GM19397 (cell line): ENCODE measurements around the gene SUN5.

ENCODE experiments used
- ATAC-seq: cut with Tn5 transposase; IDR thresholded peaks from one replicate; pipeline ENCODE4 v1.9.1; 2021; ENCODE audit warnings: mild to moderate bottlenecking, moderate library complexity; ENCODE audit not compliant: unreplicated experiment

Gene SUN5

DNA sequence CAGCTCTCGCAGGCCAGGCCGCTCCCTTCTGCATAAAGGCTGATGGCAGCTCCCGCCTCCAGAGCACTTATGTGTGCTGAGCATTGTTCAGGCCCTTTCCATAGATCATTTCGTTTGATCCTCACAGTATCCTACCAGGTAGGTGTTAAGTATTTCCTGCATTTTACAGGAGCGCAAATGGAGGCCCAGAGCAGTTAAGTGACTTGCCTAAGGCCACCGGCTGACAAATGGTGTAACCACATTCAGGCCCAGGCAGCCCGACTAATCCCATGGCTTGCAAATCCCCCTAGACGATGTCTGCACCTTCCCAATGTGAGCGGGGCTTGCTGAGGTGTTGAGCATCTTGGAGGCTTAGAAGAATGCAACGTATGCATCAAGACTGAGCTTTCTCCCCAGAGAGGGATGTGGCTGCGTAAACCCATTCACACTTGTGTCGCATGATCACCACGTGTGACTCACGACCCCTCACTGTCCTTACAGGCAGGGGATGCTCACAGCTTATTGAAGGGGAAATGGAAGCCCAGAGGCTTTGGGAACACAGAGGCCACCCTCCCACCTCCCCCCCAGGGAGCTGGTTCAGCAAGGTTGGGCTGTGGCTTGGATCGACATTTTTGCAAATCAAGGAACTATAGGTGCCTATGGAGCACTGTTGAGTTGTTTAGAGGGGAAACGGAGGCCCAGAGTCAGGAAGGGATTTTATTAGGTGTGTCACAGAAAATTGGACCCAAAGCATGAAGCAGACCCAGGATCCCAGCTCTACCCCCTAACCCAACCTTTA, 10.3 kb upstream of the SUN5 start:
- no peak for ATAC-seq

DNA sequence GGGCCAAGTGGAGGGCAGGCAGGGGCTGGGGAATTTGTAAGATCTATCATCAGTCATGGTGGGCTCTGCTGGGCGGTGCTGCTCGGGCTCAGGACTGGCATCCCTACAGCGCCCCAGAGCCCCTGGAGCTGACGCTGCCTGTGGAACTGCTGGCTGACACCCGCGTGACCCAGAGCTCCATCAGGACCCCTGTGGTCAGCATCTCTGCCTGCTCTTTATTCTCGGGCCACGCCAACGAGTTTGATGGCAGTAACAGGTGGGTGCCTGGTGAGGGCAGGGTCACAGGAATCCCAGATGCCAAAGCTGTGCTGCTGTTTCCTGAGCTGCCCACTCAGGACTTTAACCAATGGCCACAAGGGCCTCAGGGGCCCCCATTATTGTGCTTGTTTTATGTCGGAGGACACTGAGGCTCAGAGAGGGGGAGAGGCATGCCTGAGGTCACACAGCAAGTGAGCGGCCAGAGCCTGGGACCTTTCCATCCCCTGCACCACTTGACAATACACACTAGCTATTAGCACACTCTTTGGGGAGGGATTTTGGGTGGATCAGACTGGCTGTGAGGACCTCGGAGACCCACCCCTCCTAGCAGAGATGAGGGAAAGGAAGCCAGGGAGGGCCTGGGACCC, 9.6 kb upstream of the SUN5 start:
- no peak for ATAC-seq

DNA sequence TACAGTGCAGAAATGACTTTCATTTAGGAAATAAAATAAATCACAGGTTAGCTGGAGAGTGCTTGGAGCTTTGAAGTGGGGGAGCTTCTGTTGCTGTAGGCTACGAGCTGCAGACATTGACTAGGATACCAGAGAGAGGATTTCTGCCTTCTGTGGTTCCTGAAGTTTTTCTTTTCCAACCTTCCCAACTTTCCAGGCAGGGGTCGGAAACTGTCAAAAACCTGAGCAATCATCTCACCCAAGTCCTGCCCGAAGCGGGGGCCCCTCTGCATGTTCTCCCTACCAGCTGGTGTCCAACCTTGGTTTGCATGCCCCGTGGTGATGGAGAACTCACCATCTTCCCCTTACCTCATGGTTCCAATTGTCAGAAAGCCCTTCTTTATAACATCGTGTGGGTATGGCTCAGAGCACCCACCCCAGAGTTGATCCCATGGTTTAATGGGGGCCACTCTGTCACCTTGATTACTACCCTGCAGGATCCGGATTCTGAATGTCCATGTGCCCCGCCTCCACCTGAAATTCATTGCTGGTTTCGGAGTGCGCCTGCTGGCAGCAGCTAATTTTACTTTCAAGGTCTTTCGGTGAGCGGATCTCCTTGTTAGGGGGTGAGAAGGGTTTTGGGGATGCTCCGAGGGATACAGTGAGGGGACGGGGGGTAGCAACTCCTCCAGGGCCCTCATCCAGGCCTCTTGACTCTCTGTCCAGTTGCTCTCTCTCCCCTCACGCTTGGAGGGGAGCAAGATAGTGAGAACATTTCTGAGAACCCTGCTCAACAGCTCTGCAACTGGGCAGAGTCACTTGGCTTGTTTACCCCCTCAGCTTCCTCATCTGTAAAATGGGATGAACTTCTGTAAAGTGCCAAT, 8.3 kb upstream of the SUN5 start:
- no peak for ATAC-seq

DNA sequence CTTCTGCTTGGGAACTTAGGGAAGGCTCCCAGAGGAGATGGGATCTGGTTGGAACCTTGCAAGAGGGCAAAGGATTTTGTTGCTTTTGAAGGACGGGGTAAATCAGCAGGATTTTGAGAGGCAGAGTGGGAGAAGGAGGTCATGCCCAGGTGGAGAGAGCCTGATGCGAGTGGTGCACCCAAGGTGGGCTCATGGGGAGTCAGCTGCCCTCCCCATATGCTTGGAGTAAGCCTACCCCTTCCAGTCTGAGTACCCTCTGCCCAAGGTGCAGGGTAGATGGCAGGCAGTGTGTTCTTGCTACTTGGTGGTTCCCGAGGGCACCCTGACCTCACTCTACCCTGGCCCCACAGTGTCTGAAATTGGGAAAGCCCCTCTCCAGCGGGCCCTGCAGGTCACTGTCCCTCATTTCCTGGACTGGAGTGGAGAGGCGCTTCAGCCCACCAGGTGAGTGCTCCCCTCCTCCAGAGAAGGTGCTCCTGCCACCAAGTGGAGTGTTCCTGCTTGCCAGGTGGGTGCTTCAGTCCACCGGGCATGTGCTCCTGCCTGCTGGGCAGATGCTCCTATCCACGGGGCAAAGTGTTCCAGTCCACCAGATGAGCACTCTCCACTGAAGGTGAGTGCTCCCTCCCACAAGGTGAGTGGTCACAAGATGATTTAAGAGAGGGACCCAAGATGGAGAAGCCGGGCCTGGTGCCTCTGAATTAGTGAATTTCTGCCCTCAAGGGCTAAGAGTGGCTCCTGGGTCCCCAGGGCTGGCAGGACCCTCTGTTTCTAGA, 6.6 kb upstream of the SUN5 start:
- ATAC-seq = no peak

DNA sequence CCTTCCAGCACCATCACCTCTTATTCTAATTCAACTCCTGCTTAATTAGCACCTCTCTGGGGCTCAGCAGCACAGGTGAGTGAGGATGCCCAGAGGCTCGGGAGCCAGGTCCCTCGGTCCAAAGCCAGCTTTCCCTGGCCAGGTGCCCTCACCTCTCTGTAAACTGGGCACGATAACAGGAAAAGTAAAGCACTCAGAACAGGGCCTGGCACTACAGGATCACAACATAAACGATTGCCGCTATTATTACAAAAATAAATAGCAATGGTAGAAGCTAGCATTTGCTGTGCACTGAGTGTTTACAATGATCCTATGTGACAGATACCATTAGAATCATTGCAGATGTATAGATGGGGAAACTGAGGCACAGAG, 5.9 kb upstream of the SUN5 start:
- ATAC-seq = no peak

DNA sequence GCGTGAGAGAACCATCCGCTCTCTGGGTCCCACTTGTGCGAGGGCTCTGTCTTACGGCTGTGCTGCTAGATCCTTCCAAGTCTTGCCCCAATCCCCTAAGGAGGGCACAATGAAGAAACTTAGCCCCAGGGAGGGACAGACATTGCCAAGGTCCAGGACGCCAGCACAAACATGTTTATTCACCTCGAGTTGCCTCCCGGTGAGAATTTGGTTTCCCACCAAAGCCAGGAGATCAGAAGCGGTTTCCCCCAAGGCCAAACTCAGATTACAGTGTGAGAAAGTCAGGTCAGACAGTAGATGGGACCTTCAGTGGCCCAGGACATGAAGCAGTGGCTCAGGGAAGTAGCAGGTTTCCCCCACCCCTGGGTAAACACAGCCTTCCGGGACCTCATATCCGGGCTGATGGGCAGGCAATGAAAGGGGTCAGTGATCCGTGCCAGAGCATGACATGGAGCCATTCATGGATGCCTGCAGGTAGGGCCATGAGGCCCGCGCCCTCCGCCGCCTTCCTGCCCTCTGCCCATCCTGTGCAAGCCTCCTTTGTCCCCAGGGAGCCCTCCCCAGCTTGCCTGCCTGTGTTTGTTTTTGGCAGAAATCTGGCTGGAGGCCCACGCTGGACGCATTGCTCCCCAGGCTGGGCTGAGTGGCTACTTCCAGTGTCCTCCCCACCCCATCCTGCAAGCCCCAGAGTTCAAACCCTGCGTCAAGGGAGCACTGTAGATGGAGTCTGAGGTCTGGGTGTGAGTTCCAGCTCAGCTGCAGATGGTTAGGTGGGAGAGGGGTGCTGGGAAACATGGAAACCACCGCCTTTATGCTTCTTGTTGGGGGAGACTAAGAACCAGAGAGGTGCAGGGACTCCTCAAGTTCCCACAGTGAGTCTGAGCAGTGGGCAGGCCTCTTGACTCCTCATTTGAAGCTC, 5.2 kb upstream of the SUN5 start:
- no peak for ATAC-seq

DNA sequence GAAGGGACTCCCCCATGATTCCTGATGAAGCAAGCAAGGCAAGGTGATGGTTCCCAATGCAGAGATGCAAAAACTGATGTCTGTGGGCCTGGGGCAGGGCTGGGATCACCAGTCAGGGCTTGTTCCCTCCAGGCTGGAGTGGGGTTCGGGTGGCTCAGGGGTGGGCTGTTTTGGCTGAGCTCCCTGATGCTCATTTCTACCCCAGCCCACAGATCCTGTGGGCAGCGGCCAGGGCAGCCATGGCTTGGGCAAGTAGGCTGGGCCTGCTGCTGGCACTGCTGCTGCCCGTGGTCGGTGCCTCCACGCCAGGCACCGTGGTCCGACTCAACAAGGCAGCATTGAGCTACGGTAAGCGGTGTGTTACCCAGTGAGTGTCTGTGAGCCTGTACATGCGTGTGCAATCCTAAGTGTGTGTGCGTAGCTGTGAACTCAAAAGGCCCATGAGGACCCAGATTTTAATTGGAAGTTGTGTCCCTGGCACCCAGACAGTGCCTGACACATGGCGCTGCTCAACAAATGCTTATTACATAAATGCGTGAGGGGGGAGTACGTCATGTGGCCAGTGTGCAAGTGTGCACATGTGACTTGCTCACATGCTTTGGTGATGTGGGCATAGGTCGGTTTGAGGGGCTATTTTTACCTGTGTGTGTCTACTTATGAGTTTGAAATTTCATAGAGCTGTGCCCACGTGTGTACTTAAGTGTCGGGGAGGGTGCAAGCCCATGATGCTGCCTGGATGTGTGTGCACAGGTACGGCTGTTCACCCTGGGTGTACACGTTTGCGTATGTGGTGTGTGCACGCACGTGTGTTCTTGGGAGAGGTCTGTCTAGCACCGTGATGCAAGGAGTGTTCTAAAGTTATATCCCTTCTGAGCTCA, 4.3 kb upstream of the SUN5 start:
- no peak for ATAC-seq

DNA sequence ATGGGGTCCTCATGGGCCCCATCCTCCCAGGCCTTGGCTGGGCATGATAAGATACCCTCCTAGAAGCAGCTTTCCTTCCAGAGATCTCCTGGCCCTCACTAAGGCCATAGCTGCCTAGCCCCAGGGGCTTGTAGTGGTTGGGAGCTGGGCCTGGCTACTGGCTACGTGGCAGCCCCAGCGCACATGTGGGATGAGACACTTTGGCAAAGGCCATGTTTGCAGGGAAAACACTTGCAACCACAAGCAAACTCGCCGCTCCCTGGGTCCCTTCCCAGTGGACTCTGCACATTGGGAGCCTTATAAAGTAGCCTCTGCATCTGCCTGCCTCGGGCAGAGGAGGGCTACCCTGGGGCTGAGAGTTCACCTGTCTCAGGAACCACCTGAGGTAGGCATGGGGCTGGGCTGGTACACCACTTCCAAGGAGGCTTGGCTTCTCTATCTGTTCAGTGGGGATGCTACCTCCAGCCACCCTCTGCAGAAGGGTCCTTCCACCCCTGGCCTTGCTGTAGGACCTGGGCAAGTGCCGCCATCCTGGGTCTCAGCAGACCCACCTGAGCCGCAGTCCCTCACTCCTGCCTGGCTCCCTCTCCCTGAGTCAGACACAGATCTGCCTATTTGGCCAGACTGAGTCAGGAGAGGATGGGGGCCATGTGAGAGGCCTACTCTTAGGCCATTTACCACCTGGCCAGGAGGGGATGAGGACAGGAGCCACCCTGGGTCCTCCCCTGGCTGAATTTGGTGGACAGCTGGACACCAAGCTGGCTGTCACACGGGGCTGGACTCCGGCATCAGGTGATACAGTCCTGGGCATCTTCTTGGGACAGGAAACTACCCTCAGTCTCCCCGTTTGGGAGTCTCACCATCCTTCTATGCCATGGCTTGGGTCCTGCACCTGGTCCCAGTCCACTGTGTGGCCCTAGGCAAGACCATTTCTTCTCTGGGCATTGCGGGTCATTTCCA, 3.4 kb upstream of the SUN5 start, which contains the start of gene BPIFB2:
Gene BPIFB2 (plus strand): TSS at position 329 of the 960 bp plus-strand sequence. CDS start 871 bp downstream, outside the sequence.
- ATAC-seq = no peak

DNA sequence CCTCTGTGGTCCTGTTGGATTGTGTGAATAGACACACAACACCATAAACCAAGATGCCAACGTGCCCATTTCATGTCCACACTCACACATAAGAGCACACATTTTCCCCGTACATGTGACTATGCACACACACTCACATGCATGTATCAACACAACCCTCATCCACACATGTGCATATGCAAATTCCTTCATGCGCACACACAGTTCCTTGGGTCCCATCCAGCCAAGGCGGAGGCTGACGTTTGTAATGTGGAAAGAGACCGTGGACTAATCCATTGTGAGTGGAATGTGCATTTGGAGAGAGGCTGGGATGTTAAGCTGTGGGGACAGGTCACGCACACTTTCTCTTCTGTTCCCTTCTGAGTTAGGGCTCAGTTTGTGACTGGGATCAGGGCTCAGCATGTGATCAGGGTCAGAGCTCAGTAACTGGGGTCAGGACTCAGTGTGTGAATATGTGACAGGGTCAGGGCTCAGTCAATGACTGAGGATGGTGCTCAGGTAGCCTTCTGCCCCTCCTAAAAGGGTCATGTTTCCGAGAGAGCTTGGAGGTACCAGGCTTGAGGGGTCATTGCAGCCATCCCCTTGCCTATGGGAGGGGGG, 2.6 kb upstream of the SUN5 start:
- no peak for ATAC-seq

DNA sequence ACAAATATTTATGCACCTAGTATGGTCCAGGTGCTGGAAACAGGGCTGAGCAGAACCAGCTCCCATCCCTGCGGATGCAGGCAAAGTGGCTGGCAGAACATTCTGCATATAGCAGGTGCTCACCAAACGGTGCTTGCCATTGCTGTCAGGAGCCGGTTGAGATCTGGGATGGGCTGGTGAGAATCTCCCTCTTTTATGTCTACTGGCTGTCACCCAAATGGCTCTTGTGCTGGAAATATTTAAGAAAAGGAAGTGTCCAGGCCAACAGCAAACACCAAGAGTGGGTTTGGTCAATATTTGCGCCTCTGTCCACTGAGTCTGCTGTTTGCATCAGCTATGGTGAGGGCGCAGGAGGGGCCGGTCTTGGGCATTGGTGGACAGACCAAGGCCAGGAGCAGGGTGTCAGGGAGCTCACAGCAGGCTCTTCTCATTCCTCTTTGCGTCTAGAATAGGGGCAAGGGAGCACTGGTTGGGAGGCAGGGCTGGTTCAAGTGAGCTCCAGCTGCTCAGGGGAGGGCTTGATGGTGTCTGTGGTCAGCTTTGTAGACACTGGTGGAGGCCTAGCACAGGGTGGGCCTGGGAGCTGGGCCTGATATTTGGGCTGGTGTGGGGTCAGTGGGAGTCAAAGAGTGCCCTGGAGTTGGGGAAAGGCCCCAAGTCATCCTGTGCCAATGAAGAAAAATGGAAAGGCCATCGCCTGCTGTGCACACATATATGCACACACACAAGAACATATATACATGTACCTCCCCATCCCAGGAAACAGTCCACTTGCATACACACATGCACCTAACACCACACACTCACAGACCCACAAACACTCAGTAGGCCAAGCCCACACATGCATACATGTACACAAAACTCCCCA, 1.9 kb upstream of the SUN5 start:
- no peak for ATAC-seq

DNA sequence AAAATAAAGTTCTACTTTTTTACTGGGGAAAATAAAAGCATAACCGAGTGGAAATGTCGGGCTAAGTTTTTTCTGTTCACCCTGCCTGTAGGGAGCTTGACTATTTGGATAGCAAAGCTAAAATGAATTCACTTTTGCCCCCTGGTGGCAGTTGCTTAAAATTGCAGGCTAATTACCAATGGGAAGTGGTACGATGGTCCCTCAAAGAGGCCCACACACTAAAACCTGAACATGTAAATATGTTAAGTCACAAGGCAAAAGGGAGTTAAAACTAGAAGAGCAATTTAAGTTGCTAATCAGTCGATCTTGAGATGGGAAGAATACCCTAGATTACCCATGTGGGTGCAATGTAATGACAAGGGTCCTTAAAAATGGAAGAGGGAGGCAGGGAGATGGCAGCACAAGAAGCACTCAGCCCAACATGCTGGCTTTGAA, 916 bp upstream of the SUN5 start:
- ATAC-seq = no peak

DNA sequence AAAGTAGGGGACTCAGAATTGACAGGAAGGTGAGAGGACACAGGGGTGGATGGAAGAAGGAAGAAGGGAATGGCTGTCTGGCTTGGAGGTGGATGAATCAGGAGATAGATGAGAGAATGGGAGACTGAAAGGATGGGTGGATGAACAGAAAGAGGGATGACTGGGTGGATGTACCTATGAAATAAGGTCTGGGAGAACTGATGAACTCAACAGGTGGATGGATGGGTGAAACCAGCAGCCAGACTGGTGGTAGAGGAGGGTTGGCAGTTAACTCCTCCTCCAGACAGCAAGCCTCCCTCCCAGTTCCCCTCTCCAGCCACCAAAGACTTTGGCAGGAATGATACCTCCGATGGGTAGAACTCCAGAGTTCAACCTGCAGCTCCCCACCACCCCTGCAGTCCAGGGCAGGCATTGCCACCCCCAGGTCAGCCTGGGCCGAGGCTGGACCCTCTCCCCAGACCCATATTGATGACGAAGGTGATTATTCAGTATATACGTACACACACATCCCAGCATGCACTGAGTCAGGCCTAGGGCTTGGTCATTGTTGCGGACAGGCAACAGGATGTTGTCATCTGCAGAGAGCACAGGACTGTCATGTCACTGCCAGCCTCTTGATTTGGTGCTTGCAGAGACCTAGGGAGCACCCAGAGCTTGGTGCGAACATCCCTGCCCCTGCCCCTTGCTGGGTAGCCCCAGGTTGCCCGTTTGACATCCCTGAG, 2.0 kb downstream of the SUN5 start:
- no peak for ATAC-seq

DNA sequence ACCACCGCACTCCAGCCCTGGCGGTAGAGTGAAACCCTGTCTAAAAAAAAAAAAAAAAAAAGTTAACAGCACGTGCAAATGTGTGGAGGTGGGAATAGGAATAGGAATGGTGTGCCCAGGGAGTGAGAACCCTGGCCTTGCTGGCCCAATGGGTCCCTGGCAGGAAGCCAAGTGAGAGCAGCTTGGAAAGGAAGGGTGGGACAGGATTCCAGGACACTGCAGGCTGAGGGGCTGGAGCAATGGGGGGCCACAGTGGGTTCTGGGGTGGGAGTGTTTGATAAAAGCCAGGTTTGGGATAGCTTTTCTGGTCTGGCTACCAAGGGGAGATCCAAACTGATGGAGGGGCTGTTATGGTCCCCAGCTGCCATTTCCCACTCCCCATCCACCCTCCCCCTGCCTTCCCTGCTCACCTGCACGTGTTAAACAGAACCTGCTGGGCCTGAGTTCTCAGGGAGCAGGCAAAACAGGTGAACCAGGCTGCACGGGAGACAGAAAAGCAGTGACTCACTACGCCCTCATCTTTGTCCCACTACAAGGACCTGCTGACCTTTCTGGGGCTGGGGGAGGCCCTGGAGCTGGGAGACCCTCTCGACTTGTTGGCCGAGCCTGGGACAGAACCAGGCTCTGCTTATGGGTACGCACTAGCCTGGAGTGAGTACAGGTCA, 3.3 kb downstream of the SUN5 start:
- no peak for ATAC-seq

DNA sequence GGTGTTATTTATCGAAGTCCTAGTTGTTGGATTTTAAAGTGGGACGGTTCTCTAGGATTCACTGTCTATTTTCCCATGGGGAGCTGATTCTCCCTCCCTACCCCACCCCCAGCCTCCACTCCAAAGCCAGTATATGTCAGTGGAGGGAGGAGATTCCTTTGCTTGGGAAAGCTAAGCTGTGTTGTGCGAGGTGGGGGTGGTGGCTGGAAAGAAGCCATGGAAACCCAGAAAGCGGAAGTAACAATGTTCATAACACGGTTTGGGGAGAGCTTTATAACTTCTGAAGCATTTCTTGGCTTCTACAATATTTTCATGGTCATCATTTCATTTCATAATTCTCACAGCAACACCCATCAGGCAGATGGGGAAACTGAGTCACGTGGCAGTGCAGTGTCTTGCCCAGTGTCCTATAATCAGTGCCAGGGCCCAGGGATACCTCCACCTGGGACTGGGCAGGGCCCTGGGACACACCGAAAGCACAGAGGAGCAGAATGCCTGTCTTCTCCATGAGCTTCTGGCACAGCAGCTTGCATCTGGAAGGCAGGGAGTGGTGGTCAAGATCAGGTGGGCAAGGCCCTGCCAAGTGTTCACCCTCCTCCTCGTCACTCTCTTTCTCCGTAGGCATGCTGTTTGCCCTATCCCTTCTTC, 4.5 kb downstream of the SUN5 start:
- ATAC-seq = no peak

DNA sequence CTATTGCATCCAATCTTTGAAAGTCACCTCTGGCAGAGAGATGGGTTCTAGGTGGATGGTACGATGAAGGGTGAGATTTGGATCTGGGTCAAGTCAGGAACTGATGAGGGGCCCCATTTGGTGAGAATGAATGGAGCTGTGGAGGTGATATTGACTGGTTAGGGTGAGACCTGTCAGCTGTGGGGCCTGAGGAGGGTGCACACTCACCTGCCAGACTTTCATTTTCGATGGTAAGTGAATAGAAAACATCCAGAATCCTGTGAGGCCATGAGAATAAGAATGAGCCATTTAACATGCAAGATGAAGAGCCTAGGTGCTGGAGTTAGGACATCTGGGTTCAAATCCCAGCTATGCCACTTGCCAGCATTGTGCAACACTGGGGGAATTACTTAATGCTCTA, 6.8 kb downstream of the SUN5 start:
- ATAC-seq = no peak
